Progenitor cell of endocrine pancreas (in vitro differentiated cells): ENCODE results near the gene KPNB1. TPM values are rescaled to one million over a fixed set of nuclear protein-coding genes. Genes with fewer than 3 reads are reported as not detected.

Experiments used
- DNase-seq: peaks from one replicate; pipeline ENCODE4 v3.0.0; 2021; ENCODE audit warnings: low spot score; ENCODE audit not compliant: unreplicated experiment
- H3K27ac Mint-ChIP-seq: 2 replicates; pipeline ENCODE4 v1.8.0; 2021; ENCODE audit warnings: mild to moderate bottlenecking, moderate library complexity, mixed read lengths
- H3K27me3 Mint-ChIP-seq: 2 replicates; pipeline ENCODE4 v1.8.0; 2021; ENCODE audit warnings: mixed read lengths
- H3K36me3 Mint-ChIP-seq: 2 replicates; pipeline ENCODE4 v1.8.0; 2022; ENCODE audit warnings: mixed read lengths; ENCODE audit not compliant: insufficient read depth
- H3K4me1 Mint-ChIP-seq: 2 replicates; pipeline ENCODE4 v1.8.0; 2021; ENCODE audit warnings: low read depth, mixed read lengths
- H3K4me3 Mint-ChIP-seq: 2 replicates; pipeline ENCODE4 v1.8.0; 2021; ENCODE audit warnings: low read depth, mild to moderate bottlenecking, moderate library complexity, mixed read lengths
- H3K9me3 Mint-ChIP-seq: 2 replicates; pipeline ENCODE4 v1.8.0; 2021; ENCODE audit warnings: low read depth, mixed read lengths
- total RNA-seq: library from RNA; stranded (reverse); gene quantifications from 2 replicates; pipeline ENCODE4 v1.2.1, GENCODE V29; 2021
- TF ChIP-seq, protein P1 (sequence below): fragments of 200-600 bp; sonication (generic); IDR thresholded peaks from one replicate; pipeline ENCODE4 v1.5.0; 2021; ENCODE audit warnings: antibody characterized with exemption, mild to moderate bottlenecking; ENCODE audit not compliant: unreplicated experiment

The KPNB1 gene
- total RNA-seq, 1 donor from 2014 or later: 386 TPM

- Mint-ChIP-seq H3K27ac (no peak overlapping the region), H3K9me3 (no peaks in the 10 kb centered on the region), H3K27me3 (no peaks in the 10 kb centered on the region), H3K36me3 (peaks cover 4% of the 10 kb centered on the region), H3K4me1 (no peaks in the 10 kb centered on the region), H3K4me3 (no peak overlapping the region)
- TF ChIP-seq, protein P1, sequence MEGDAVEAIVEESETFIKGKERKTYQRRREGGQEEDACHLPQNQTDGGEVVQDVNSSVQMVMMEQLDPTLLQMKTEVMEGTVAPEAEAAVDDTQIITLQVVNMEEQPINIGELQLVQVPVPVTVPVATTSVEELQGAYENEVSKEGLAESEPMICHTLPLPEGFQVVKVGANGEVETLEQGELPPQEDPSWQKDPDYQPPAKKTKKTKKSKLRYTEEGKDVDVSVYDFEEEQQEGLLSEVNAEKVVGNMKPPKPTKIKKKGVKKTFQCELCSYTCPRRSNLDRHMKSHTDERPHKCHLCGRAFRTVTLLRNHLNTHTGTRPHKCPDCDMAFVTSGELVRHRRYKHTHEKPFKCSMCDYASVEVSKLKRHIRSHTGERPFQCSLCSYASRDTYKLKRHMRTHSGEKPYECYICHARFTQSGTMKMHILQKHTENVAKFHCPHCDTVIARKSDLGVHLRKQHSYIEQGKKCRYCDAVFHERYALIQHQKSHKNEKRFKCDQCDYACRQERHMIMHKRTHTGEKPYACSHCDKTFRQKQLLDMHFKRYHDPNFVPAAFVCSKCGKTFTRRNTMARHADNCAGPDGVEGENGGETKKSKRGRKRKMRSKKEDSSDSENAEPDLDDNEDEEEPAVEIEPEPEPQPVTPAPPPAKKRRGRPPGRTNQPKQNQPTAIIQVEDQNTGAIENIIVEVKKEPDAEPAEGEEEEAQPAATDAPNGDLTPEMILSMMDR: no peak
- no peak for DNase-seq
These were observed 13.3 kb upstream of the KPNB1 start for GRCh38 chr17:47636273-47637030.

DNA sequence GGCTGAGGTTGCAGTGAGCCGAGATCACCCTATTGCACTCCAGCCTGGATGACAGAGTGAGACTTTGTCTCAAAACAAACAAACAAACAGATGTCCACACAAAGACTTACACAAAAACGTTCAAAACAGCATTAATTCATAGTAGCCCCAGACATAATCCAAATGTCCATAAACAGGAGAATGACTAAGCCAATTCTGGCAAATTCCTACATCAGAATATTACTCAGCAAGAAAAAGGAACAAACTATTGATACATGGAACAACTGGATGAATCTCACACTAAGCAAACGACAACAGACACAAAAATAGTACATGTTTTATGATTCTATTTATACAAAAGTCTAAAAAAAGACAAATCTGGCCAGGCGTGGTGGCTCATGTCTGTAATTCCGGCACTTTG is 10.8 kb upstream of the KPNB1 start:
- no peaks in the 10 kb centered on the region for H3K9me3 Mint-ChIP-seq
- H3K36me3 Mint-ChIP-seq: peaks cover 4% of the 10 kb centered on the region
- no peak overlapping the region for H3K27ac Mint-ChIP-seq
- no peak for DNase-seq
- TF ChIP-seq, protein P1: no peak
- no peaks in the 10 kb centered on the region for H3K4me1 Mint-ChIP-seq
- H3K27me3 Mint-ChIP-seq: no peaks in the 10 kb centered on the region
- no peak overlapping the region for H3K4me3 Mint-ChIP-seq

DNA sequence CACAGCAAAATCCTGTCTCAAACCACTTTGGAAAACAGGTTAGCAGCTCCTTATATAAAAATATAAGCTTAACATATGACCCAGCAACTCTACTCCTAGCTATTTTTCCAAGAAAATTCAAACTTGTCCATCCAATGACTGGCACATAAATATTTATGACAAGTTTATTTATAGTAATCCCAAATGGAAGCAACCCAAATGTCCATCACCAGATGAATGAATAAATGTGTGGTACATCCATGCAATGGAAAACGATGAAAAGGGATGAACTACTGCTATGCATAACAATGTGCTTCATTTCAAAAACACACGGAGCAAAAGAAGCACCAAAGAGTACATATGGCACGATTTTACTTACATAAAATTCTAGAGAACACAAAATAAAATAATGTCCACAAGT is 9.6 kb upstream of the KPNB1 start:
- no peaks in the 10 kb centered on the region for H3K9me3 Mint-ChIP-seq
- no peaks in the 10 kb centered on the region for H3K4me1 Mint-ChIP-seq
- TF ChIP-seq, protein P1: no peak
- no peaks in the 10 kb centered on the region for H3K27me3 Mint-ChIP-seq
- no peak for DNase-seq
- peaks cover 4% of the 10 kb centered on the region for H3K36me3 Mint-ChIP-seq
- no peak overlapping the region for H3K27ac Mint-ChIP-seq
- no peak overlapping the region for H3K4me3 Mint-ChIP-seq

DNA sequence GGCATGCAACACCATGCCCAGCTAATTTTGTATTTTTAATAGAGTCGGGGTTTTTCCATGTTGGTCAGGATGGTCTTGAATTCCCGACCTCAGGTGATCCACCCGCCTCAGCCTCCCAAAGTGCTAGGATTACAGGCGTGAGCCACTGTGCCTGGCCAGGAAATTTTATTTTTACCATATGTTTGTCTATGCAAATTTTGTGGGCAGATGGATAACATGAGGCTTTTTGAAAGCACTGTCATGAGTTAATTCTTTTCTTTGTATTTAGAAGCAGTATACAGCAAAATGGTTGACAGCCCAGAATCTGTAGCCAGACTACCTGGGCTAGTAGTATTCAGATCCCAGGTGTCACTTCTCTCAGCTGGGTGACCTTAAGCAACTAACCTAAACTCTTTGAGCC is 8.5 kb upstream of the KPNB1 start:
- Mint-ChIP-seq H3K36me3 (peaks cover 4% of the 10 kb centered on the region), H3K27me3 (no peaks in the 10 kb centered on the region), H3K4me1 (no peaks in the 10 kb centered on the region), H3K27ac (no peak overlapping the region), H3K9me3 (no peaks in the 10 kb centered on the region), H3K4me3 (no peak overlapping the region)
- TF ChIP-seq, protein P1: no peak
- no peak for DNase-seq

- no peak overlapping the region for H3K4me3 Mint-ChIP-seq
- no peaks in the 10 kb centered on the region for H3K4me1 Mint-ChIP-seq
- no peak for DNase-seq
- peaks cover 4% of the 10 kb centered on the region for H3K36me3 Mint-ChIP-seq
- no peaks in the 10 kb centered on the region for H3K27me3 Mint-ChIP-seq
- H3K27ac Mint-ChIP-seq: no peak overlapping the region
- TF ChIP-seq, protein P1: no peak
- no peaks in the 10 kb centered on the region for H3K9me3 Mint-ChIP-seq
These were observed 6.6 kb upstream of the KPNB1 start for GRCh38 chr17:47643116-47643515.
